ENCODE results near the gene TBC1D22A.
"Not testable (repeated sequence)": the region's sequence is repeated elsewhere in the genome, so short reads cannot be mapped to it uniquely, and the experiment has no call there.

TBC1D22A gene

DNA sequence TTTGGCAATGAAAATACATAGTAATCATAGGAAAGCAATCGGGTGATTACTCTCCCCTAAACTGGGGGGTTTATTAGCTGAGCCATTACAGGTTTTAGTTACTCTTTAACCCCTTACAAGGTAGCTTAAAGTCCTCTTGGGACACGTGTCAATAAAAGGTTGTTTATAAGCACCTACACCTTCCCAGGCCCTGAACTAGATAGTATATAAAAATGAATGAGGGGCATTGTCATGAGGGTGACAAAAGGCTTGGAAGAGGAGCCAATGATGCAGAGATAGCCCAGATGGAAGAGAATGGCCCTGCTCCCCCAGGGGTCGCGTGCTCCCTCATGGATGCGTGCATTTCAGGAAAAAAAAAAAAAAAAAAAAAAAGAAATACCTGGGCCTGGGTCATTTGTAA lies 276.9 kb downstream of the TBC1D22A start:
- no peak for DNase-seq

DNA sequence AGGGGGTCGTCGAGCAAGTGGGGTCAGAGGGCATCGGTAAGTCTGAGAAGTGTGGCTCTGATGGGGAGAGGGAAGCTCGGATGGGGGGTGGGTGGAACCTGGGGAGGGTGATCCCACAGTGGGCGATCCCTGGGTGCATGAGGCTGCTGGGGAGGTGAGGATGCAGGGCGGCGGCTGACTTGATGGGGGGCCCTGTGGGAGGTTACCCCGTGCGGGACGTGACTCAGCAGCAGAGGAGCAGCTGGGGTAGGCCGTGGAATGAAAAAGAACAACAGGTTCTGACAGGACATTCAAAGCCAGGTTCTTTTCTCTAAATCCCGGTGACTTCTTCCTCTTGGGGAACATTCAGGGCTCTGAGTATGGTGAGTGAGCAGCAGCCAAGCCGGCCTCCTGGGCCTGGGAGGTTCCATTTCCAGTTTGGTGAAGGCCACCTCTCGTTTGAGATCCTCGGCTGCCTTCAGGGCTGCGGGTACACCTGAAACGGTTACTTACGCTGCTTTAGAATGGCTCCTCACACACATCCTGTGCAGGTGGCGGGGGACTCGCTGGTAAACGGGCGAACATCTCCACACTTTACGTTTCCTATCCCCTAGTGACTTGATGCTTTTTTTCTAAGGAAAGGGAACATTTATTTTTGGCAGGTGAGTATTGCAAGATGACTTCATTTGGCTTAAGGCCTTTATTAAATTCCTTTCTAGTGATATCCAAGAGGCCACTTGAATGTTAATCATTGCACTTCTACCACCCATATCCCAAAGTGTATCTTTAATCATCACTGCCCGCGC lies 278.2 kb downstream of the TBC1D22A start:
- no peak for DNase-seq

DNA sequence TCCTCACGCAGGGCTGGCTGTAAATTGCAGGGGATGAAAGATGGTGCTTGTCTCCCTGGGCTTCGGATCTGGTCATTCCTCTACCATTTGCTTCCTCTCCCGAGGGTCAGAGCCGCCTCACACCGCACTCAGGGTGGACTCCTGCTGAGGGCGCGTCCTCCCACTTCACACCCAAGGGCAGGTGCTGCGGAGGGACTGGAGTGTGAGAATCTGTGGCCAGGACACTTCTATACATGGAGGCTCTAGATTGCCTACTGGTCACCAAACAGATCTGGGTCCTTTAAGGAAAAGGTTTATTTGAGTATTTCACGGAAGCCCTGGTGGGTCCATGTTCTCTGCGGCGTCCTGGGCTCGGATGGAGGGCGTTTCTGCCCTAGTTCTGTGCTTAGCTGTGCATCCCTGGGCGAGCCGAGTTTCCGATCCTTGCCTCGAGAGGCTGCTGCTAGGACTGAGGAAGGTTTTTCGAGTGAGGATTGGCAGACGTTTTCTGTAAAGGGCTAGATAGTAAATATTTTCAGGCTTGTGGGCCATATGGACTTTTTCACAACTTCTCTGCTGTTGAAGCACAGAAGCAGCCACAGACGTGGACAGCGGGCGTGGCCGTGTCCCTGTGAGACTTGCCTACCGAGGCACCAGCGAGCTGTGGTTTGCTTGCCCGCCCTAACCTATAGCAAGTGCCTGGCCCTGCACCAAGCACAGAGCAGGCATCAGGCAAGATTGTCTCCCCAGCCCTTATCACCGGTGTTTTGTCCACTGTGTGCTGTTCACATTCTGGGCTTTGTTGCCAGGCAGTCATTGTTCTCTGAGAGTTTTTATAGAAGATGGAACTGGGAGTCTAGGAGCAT lies 279.0 kb downstream of the TBC1D22A start:
- DNase-seq, result no peak

DNA sequence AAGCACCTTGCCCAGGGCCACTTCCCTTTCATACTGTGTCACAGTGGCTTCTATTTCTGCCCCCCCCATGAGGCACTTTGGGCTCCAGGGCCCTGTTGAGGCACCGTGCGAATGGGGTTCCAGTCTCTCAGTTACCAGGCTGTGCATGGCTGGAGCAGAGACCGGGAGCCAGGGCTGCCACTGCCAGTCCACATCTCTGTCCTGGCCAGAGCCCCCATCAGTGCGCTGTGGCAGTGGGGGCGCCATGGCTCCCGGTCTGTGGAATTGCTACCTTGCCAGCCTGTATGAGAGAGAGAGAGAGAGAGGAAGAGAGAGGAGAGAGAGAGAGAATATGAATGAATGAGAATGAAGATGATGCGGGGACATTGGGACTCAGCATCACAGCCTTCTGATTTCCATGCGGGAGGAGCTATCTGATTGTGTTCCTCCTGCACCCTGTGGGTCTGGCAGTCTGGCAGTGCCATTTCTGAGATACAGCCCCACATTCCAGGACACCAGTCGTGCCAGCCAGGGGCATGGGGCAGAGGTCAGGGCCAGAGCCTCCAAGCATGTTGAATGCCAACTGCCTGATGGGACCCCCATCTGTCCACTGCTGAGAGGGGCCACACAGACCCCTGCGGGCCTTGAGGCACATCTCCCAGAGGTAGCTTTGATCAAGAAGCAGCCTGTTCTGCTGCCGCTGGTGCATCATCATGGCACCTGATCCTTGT lies 279.8 kb downstream of the TBC1D22A start:
- no peak for DNase-seq

GRCh38 chr22:47042861-47043496 lies 280.5 kb downstream of the TBC1D22A start:
- DNase-seq, result no peak

DNA sequence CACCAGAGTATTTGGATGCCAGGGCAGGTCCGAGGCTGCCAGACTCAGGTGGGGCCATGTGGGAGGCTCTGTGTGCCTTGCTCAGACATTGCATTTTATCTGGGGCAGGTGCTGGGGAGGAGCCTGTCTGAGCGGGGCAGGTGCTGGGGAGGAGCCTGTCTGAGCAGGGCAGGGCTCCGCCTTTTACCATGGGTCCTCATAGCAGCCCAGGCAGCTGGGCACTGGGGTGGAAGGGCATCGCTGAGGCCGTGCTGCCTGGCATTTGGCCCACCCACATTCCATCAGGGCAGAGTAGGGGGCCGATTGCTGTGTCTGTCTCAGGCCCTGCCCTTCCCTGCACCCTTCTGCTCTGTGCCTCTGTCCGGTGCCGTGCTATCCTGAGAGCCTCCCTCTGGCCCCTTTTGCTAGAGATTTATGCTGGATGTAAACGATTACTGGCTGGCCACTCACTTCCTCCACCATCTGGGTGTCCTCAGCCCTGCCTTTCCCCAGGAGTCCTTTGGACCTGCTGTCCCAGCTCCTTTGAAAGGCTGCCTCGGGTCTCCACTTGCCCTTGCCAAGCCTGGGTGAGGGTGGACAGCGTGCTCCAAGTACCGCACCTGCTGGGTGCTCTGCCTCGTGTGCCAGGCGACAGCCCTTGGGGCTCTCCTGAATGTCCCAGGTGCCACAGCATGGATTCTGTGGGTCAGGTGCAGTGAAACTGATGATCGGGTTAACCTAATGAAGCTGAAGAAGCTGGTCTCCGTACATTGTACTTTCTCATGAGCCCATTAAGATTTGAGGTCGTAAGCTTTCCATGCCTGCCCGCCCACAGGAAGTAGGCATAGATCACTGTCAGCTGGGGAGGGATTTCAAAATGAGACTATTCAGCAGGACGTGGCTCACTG lies 281.6 kb downstream of the TBC1D22A start:
- peak; percentile 76 for DNase-seq

- DNase-seq, result no peak
Measured at GRCh38 chr22:47044722-47045535, 282.5 kb downstream of the TBC1D22A start.

DNA sequence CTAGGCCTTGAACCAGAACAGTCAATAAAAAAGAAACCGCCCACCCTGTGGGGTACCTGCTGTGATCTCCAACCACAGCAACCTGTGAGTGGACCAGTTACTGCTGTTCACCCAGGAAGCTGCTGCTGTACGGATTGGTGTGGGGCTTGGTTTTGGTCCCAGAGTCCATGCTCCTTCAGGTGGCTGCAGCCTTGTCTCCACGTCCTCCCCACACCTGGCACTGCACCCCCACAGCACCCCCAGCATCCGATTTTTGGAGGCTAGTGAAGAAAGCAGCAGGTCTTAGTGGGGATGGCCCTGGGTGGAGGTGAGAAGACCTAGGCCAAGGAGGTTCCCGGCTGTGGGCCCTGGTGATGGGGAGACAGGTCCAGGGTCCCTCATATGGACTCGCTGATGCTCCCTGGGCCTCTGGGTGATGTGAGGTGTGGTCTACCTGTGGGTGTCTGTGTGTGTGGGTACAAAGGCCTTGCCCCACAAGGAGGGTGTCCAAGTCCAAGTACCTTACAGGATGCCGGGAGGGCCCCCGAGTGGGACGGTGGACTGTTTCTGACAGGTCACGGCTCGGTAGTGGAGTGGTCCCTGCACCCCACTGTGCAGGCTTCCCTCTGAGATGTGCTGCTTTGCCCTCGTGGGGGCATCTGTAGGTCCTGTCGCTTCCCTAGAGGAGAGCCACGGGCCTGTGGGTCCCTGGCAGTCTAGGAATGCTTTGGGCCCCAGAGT lies 283.4 kb downstream of the TBC1D22A start:
- no peak for DNase-seq

- DNase-seq, result no peak
Measured at GRCh38 chr22:47046411-47047065, 284.1 kb downstream of the TBC1D22A start.

GRCh38 chr22:47047321-47048122 lies 285.1 kb downstream of the TBC1D22A start:
- no peak for DNase-seq

GRCh38 chr22:47048123-47049077 lies 285.9 kb downstream of the TBC1D22A start:
- DNase-seq, result no peak

- no peak for DNase-seq
Measured at GRCh38 chr22:47049078-47049624, 286.7 kb downstream of the TBC1D22A start.

- not testable (repeated sequence) for DNase-seq
Measured at GRCh38 chr22:47049736-47050400, 287.4 kb downstream of the TBC1D22A start.

DNA sequence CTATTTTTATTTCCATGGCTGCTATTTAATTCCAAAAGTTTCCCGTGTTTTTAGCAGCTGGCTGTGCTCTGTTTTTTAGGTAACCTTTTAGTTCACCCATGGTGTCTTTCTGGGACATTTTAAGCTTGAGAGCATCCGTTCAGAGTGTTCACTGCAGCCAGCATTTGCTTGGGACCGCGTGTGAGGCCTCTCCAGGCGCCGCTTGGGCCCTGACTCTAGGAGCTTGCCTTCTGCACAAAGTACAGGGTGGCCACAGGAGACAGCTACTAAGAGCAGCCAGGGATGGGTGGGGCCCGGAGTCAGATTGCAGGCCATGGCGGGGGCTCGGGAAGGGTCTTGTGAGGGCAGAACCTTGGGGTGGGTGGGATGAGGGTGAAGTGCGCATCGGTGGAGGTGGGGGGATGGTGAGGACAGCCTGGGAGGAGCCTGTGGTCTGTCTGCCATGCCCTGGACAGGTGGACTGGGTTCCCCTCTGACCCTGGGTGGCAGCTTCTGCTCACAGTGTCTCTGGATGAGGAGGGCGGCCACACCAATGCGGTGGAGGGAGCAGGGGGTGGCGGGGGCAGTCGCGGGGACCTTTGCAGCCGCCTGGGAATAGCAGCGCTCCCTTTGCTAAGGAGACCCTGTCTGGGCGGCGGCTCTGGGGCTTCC lies 288.1 kb downstream of the TBC1D22A start:
- DNase-seq, result no peak

- no peak for DNase-seq
Measured at GRCh38 chr22:47051441-47052071, 289.1 kb downstream of the TBC1D22A start.
